ENCODE data around the gene FAF1.

- TF ChIP-seq SP1 (IDR thresholded peaks at IDR 0.05) (no peak), CTCF (IDR thresholded peaks at IDR 0.05; ENCODE audit: low read depth, low read length, missing input control) (no peak), ZBTB33 (IDR thresholded peaks at IDR 0.05) (no peak), RAD21 (IDR thresholded peaks at IDR 0.05) (no peak), HNF4A (conservative IDR thresholded peaks at IDR 0.05) (no peak)
Observed at GRCh38 chr1:50531601-50532000, 428.5 kb downstream of the FAF1 start.

Data from liver (tissue), 3 donors.